ENCODE measurements around the gene FDX2. TPM values are rescaled to one million over a fixed set of nuclear protein-coding genes. Genes with fewer than 3 reads are reported as not detected.
A peak's percentile ranks its signal among the peaks of the same experiment; 100 is the strongest.

FDX2 gene
- polyA plus RNA-seq (52.6 and 82.7 TPM in 2 replicates), polyA minus RNA-seq (14.0 and 15.1 TPM in 2 replicates)

DNA sequence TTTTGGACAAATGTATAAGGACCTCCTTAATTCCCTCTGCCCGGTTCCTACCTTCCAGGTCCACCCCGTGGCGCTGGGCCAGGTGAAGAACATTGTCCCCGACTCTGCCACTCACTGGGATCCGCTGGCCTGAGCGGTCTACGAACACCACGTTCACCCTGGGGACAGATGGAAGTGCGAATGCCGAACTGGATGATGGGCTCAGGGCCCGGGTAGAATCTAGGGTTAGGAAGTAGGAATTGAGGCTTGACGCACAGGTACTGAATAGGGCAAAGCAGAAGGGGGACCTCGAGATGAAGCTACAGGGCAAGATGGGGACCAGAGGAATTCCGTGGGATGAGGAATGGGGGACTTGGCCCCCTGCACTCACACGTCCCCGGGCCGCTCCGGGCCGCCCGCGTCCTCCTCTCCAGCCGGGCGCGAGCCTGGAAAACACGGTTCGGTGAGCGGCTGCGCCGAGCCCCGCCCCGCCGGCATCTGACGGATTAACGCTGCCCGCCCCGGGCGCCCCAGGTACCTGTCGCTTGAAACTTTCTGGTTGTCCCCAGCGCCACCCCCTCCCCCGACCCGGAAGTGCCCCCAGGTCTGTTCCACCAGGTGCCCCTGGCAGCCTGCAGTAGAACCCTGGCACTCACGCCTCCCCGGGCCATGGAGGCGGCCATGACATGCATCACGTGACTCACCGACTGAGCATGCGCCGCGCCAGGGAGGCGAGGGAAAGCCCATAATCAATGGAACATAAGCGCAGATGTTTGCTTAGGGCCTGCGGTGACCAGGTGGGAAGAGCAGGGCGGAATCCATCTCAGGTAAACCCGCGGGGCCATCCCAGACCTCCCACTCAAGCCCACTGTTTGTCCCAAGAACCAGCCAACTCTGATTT lies at the start of gene FDX2:
Gene FDX2, minus strand, starts transcription at position 681 of the 880 bp plus-strand sequence. Its CDS starts 19 bp downstream, at position 662.
- Histone ChIP-seq H3K4me2 (ENCODE audit: low read length) (peak within 1 kb of the TSS; percentile 38), H2AFZ (ENCODE audit: low read depth, low read length) (peak within 1 kb of the TSS; percentile 71), H3K9me2 (ENCODE audit: insufficient read depth, low read length) (no peaks in the 10 kb centered on the region), H3K36me3 (ENCODE audit: insufficient read depth, low read length) (no peaks in the 10 kb centered on the region), H3K9me3 (ENCODE audit: low read length) (no peaks in the 10 kb centered on the region), H3K27ac (ENCODE audit: low read length) (peak within 1 kb of the TSS; percentile 24), H3F3A (ENCODE audit: insufficient read depth, low read length, poor library complexity, severe bottlenecking) (no peaks in the 10 kb centered on the region), H3K4me3 (ENCODE audit: low read length) (peak within 1 kb of the TSS; percentile 88), H3K27me3 (ENCODE audit: insufficient read depth, low read depth, low read length) (no peaks in the 10 kb centered on the region), H3K79me2 (replicated peaks; ENCODE audit: insufficient read depth, low read length) (no peaks in the 10 kb centered on the region), H4K20me1 (ENCODE audit: insufficient read depth) (no peaks in the 10 kb centered on the region), H3K9ac (ENCODE audit: low read length) (peak within 1 kb of the TSS; percentile 62)
- TF ChIP-seq MXI1 (conservative IDR thresholded peaks at IDR 0.05; ENCODE audit: poor library complexity, severe bottlenecking) (peak; percentile 100), SMC3 (conservative IDR thresholded peaks at IDR 0.05; ENCODE audit: poor library complexity) (peak; percentile 38), REST (IDR thresholded peaks at IDR 0.05; ENCODE audit: borderline replicate concordance) (no peak), POLR2AphosphoS5 (IDR thresholded peaks at IDR 0.05) (peak; percentile 81)

DNA sequence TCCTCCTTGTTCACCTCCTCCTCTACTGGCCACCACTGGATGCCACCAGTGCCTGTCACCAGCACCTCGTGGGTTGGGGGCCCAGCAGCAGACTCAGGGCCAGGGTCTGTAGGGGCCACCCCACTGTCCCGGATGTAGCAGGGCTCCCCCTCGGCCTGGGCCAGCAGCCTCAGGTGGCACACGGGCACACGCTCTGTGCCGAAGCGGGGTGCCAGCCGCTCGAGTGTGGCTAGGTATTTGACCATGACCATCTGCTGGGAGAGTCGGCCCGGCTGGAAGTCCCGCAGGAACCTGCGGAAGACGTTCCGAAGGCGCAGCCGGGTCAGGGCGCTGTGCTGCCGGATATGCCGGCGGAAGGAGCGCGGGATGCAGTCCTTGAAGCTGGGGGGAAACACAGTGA lies 49.7 kb upstream of the FDX2 start:
- Histone ChIP-seq H3K27ac (ENCODE audit: low read length) (no peak overlapping the region), H4K20me1 (ENCODE audit: insufficient read depth) (no peaks in the 10 kb centered on the region), H2AFZ (ENCODE audit: low read depth, low read length) (no peak overlapping the region), H3K9me2 (ENCODE audit: insufficient read depth, low read length) (no peaks in the 10 kb centered on the region), H3K4me2 (ENCODE audit: low read length) (no peak overlapping the region), H3K27me3 (ENCODE audit: insufficient read depth, low read depth, low read length) (no peaks in the 10 kb centered on the region), H3K4me3 (ENCODE audit: low read length) (no peak overlapping the region), H3K79me2 (replicated peaks; ENCODE audit: insufficient read depth, low read length) (no peaks in the 10 kb centered on the region), H3K9ac (ENCODE audit: low read length) (no peak overlapping the region), H3F3A (ENCODE audit: insufficient read depth, low read length, poor library complexity, severe bottlenecking) (no peaks in the 10 kb centered on the region), H3K36me3 (ENCODE audit: insufficient read depth, low read length) (no peaks in the 10 kb centered on the region), H3K9me3 (ENCODE audit: low read length) (no peaks in the 10 kb centered on the region)
- TF ChIP-seq EP300 (conservative IDR thresholded peaks at IDR 0.05; ENCODE audit: poor library complexity, severe bottlenecking) (no peak), EZH2 (IDR thresholded peaks at IDR 0.05; ENCODE audit: borderline replicate concordance, insufficient read depth, low read length, poor library complexity, severe bottlenecking) (no peak), CTCF (IDR thresholded peaks at IDR 0.05; ENCODE audit: poor library complexity, severe bottlenecking) (no peak), SMC3 (conservative IDR thresholded peaks at IDR 0.05; ENCODE audit: poor library complexity) (no peak), MXI1 (conservative IDR thresholded peaks at IDR 0.05; ENCODE audit: poor library complexity, severe bottlenecking) (no peak), RAD21 (conservative IDR thresholded peaks at IDR 0.05) (no peak), TAF1 (IDR thresholded peaks at IDR 0.05; ENCODE audit: low read depth) (no peak), POLR2AphosphoS5 (IDR thresholded peaks at IDR 0.05) (no peak), REST (IDR thresholded peaks at IDR 0.05; ENCODE audit: borderline replicate concordance) (no peak)

All from neural cell (in vitro differentiated cells).